Measurements from ENCODE around the gene RGS8.

Gene RGS8

DNA sequence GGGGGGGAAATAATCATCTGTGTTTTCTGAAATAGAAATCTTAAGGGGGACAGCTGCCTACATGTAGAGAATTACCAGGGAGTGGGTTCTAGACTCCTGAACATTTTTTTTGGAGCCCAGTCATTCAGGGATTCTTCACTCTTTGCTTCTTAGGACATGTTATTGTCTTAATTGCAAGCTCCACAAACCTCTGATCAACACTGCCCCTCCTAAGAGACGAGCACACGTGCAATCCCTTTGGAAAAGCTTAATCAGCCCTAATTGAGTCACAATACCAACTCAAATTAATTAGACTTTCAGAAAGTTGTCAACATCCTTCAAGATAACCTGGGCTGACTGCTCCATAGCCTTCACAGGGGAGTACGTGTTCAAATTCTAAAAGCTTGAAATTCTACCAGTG is 21.4 kb downstream of the RGS8 start:
- no peak overlapping the region for H3K27ac ChIP-seq
- TF ChIP-seq ZFX (IDR thresholded peaks at IDR 0.05), result no peak
- TF ChIP-seq, protein P1, sequence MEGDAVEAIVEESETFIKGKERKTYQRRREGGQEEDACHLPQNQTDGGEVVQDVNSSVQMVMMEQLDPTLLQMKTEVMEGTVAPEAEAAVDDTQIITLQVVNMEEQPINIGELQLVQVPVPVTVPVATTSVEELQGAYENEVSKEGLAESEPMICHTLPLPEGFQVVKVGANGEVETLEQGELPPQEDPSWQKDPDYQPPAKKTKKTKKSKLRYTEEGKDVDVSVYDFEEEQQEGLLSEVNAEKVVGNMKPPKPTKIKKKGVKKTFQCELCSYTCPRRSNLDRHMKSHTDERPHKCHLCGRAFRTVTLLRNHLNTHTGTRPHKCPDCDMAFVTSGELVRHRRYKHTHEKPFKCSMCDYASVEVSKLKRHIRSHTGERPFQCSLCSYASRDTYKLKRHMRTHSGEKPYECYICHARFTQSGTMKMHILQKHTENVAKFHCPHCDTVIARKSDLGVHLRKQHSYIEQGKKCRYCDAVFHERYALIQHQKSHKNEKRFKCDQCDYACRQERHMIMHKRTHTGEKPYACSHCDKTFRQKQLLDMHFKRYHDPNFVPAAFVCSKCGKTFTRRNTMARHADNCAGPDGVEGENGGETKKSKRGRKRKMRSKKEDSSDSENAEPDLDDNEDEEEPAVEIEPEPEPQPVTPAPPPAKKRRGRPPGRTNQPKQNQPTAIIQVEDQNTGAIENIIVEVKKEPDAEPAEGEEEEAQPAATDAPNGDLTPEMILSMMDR (conservative IDR thresholded peaks at IDR 0.05), result no peak

DNA sequence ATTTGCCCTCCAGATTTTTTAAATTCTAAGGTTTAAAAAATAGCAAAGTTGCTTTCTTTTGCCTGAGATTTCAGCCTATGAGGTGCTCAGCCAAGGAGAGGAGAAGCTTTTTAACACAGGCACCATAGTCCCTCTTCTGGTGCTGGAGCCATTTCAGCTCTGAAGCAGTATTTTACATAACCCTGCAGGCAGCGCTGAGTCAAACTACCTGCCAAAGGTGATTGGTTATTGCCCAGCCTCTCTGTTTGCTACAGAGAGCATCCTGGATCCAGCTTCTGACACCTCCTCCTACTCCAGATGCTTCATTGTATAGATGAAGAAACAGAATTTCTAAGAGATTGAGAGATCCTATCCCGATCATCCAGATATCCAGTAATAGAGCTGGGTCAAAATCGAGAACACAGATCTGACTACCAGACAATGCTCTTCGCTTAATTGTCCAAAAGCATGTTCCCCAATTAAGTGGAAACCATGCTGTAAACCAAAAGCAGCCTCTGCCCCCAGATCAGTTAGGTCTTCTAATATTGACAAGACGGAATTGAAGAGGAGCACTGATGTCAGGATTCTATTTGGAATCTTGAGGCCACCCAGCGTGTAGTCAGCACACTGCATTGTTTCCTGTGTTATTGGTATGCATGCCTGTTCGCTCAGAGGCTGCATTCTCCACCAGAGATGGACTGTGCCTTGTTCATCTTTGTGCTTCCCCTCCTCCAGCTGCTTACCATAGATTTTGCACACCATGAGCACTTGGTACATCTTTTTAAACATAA is 22.1 kb downstream of the RGS8 start:
- H3K27ac ChIP-seq, result peak overlapping the region; percentile 30; the same call in 1 of the 2 replicates

DNA sequence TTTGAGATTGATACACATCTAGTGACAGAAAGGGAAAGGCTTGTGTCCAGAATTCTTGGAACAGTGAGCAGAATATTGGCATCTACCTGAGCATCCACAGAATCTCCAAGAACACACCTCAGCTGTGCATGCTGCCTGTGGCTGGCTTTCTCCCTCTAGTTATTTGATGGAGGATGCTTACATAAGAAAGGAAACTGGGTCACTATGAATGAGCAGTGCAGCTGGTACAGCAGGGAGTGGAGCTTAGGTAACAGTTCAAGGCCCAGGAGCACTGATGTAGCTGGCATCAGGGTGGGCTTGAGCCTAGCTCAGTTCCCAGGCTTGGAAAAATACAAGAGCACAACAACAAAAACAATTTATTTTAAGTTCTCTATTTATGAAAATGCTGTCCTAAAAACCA is 26.3 kb downstream of the RGS8 start:
- H3K27ac ChIP-seq, result no peak overlapping the region
- no peak for TF ChIP-seq ZFX (IDR thresholded peaks at IDR 0.05)
- TF ChIP-seq, protein P1 (conservative IDR thresholded peaks at IDR 0.05), result no peak

More for the DNA sequence above, 22.1 kb downstream of the RGS8 start:
- TF ChIP-seq, protein P1 (conservative IDR thresholded peaks at IDR 0.05), result no peak
- no peak for TF ChIP-seq ZFX (IDR thresholded peaks at IDR 0.05)

DNA sequence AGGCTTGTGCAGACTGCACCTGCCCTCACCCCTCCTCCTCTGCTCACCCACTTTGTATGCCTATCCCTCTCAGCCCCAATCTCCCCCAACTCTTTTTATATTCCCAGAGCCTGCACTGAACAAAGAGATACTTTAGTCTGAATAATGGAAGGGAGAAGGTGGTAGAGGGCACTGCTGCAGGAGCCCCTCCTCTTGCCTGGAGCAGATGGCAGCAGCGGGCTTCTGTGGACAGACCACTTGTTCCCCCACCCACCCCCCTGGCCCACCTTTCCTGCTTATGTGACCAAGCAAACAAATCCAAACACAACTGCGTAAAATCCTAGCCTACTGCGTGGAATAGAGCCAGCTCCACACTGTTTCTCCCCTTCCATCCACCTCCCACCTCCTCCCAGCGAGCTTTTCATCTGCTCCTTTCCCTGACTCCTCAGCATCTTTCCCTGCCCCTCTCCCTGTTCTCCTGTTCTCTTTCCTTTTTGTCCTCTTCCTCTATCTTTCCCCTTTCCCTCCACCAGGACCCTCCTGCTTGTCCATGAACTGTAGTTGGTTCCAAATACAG is 27.5 kb downstream of the RGS8 start:
- no peak overlapping the region for H3K27ac ChIP-seq
- TF ChIP-seq, protein P1 (conservative IDR thresholded peaks at IDR 0.05), result no peak
- TF ChIP-seq ZFX (IDR thresholded peaks at IDR 0.05), result no peak

DNA sequence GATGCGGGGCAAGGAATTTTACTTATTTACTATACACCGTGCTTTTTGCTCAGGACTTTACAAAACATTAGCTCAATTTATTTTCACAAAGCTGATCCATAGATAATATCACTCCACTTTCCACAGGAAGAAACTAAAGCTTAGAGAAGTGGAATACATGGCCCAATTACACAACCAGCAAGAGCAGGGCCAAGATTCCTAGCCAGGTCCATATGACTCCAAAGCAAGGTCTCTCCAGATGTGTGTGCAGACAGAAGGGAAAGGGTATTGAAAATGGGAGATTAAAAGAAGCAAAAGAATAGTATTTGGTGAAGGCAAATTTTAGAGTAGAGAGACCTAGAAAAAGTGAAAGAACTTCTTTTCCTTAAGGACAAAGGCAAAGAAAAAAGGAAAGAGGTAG is 30.4 kb downstream of the RGS8 start:
- H3K27ac ChIP-seq, result no peak overlapping the region
- TF ChIP-seq, protein P1 (conservative IDR thresholded peaks at IDR 0.05), result no peak
- no peak for TF ChIP-seq ZFX (IDR thresholded peaks at IDR 0.05)

DNA sequence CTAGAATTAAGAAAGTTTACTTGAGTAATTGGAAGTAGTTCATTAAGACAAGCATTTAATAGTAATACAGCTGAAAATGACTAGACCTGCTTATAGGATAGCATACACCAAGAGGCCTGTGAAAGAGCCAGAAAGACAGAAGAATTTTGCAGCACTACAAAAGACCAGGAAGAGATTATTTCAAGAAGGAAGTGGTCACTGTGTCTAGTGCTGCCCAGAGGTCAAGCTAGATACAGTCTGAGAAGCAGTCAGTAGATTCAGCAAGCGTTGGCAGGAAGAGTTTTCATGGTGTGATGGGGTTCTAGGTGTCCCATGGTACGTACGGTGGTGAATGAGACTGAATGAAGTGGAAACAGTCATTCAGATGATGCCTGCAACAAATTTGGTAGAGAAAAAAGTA is 31.5 kb downstream of the RGS8 start:
- TF ChIP-seq, protein P1 (conservative IDR thresholded peaks at IDR 0.05), result no peak
- TF ChIP-seq ZFX (IDR thresholded peaks at IDR 0.05), result no peak
- H3K27ac ChIP-seq, result no peak overlapping the region

DNA sequence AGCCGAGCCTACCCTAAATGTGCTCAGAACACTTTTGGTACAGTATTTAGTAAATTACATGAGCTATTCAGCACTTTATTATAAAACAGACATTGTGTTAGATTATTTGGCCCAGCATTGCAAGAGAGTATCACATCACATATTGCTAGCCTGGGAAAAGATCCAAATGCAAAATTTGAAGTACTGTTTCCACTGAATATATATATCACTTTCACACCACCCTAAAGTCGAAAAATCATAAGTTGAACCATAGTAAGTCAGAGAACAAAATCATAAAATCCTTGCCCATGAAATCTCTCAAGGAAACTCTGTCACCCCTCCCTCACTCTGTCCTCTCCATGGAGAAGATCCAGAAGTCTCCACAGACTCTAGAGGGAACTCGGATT is 33.1 kb downstream of the RGS8 start:
- no peak for TF ChIP-seq ZFX (IDR thresholded peaks at IDR 0.05)
- TF ChIP-seq, protein P1 (conservative IDR thresholded peaks at IDR 0.05), result no peak
- no peak overlapping the region for H3K27ac ChIP-seq
